Fibroblast of skin of left quadriceps (primary cell): ENCODE measurements around the gene TCAP.
A peak's percentile ranks its signal among the peaks of the same experiment; 100 is the strongest.

Experiments
- DNase-seq, 2 experiments: peaks; one replicate each; pipeline ENCODE4 v3.0.0-alpha.2; 2013; ENCODE audit warnings: low read depth in 2 of 2

The TCAP gene

DNA sequence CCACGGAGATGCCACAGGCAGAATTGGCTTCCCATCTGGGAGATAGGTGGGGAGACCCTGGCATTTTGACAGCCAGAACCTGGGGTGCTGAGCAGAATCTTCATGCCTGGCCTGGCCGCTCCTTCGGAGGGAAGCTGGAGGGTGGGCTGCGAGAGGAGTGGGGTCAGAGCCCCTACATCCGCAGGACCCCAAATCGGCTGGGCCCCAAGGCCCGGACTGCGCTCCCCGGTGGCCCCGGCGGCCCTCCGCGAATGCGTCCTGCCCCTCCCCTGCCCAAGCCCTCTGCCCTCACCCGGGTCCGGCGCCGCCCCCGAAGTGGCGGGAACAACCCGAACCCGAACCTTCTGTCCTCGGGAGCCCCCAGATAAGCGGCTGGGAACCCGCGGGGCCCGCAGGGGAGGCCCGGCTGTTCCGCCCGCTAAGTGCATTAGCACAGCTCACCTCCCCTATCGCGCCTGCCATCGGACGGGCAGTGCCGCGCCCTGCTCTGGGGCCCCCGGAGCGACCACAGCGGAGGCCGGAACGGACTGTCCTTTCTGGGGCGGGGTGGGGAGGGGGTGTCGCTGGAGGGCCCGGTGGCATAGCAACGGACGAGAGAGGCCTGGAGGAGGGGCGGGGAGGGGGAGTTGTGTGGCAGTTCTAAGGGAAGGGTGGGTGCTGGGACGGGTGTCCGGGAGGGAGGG, 2.3 kb downstream of the TCAP start:
- no peak for DNase-seq

- peak in 1 of 2 experiments; percentile 10 for DNase-seq
Observed at GRCh38 chr17:39667945-39668924, 3.1 kb downstream of the TCAP start, which contains the start of gene PNMT. Gene PNMT (plus strand): TSS chr17:39668453. CDS start chr17:39668476, 23 bp downstream.

DNA sequence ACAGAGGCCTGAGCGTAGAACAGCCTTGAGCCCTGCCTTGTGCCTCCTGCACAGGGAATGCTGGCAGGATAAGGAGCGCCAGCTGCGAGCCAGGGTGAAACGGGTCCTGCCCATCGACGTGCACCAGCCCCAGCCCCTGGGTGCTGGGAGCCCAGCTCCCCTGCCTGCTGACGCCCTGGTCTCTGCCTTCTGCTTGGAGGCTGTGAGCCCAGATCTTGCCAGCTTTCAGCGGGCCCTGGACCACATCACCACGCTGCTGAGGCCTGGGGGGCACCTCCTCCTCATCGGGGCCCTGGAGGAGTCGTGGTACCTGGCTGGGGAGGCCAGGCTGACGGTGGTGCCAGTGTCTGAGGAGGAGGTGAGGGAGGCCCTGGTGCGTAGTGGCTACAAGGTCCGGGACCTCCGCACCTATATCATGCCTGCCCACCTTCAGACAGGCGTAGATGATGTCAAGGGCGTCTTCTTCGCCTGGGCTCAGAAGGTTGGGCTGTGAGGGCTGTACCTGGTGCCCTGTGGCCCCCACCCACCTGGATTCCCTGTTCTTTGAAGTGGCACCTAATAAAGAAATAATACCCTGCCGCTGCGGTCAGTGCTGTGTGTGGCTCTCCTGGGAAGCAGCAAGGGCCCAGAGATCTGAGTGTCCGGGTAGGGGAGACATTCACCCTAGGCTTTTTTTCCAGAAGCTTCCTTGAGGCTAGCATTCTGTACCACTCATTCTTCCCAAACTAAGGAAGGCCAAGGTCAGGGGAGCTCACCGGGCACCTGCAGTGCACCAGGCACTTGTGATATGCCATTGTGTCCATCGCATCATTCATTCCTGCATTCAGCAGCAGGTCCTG, 5.0 kb downstream of the TCAP start:
- no peak for DNase-seq

- DNase-seq: no peak
Observed at GRCh38 chr17:39670746-39671145, 5.6 kb downstream of the TCAP start.

GRCh38 chr17:39671651-39672521, 6.7 kb downstream of the TCAP start:
- DNase-seq: no peak

- no peak for DNase-seq
Observed at GRCh38 chr17:39672522-39673334, 7.6 kb downstream of the TCAP start.

- no peak for DNase-seq
Observed at GRCh38 chr17:39673335-39674081, 8.4 kb downstream of the TCAP start.

- DNase-seq: no peak
Observed at GRCh38 chr17:39674179-39674578, 9.0 kb downstream of the TCAP start.

DNA sequence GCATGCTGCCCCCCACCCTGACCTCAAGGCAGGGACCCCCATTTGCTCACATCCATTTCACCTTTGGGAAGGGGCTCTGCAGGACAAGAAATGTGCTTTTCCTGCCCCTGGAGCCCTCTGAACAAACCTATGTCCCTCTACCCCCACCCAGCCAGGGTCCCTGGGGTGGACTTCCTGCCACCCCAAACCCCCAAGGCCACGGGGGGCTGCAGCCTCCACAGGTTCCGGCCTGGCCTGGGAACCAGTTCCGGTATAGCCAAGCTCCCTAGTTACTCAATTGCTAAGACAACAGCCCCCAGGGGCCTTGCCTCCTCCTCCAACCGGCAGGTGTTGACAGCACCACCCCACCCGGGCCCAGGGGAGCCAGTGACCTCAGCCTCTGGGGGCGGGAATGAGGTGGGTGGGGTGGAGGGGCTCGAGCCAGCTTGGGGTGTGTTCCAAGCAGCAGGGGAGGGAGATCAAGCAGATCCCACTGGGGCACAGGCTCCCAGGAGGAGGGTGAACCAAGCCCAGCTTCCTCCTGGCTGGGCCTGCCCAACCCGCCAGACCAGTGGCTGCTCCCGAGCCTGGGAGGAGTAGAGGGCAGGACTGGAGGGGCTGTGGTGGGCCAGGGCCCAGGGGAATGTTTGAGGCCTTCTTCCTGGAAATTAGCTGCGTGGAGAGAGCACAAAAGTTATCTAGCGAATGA, 9.7 kb downstream of the TCAP start:
- no peak for DNase-seq

DNA sequence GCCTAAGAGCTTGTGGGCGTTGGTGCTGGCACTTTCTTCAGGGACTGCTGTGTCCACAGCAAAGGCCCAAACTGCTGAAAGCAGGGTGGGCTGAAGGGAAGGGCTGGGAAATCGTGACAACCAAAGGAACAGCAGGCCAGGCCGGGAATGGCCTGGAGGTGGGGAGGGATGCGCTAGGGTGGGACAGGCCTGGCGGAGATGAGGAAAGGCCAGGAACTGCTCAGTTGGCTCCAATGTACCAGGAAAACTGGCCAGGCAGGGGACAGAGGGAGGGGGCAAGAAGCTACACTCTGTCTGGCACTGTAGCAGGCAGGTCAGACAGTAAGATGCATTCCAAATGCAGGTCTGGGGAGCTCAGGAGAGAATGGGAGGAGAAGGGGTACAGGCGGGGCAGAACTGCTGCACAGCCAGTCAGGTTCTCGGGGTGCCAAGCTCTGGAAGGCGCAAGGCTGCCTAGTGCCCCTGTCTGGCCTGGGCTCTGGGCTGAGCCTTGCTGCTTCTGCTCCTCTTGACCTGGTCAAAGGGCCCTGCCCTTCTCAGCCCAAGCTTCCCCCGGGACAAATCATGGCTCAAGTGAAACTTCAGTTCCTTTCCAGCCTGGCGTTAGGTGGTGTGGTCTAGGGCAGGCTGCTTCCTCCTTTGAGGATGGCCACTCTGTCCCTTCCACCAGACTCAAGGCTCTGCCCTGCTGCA, 10.4 kb downstream of the TCAP start:
- no peak for DNase-seq

- no peak for DNase-seq
Observed at GRCh38 chr17:39676198-39676819, 11.2 kb downstream of the TCAP start.

GRCh38 chr17:39677072-39677471, 11.9 kb downstream of the TCAP start:
- DNase-seq: no peak

GRCh38 chr17:39677542-39678339, 12.6 kb downstream of the TCAP start:
- DNase-seq: no peak

- no peak for DNase-seq
Observed at GRCh38 chr17:39678340-39679116, 13.4 kb downstream of the TCAP start.

DNA sequence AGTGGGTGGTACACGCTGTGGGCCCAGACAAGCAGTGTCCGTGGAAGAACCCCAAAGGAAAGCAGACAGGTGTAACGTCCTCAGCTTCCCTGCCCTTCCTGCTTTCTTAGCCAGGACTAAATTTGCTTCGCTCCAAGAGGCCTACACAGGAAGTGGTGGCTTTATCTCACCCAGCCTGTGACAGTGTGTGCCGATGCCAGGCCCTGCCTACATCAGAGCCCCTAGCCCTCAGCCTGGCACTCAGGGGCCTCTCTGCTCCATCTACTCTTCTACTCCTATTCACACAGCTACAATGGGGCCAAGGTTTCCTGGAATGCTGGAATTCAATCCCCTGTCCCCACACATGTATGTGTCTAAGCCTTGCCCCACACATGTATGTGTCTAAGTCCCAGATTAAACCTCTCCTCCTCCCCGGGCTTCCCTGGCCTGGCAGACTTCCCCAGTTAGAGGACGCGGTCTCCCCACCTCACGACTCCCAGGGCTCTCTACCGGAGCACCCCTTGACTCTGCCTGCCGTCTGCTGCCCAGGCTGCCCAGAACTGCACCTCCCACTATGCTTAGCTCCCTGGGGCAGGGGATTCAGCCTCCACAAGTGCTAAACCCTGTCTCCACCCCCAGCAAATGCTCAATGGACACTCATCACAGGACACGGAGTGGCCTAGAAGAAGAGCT, 14.5 kb downstream of the TCAP start:
- DNase-seq: no peak
